Esophagus squamous epithelium (tissue), 5 donors: ENCODE results near the gene PRKCD. TPM values are rescaled to one million over a fixed set of nuclear protein-coding genes. Genes with fewer than 3 reads are reported as not detected.

Experiments used
- DNase-seq: peaks from one replicate; lab custom pipeline; 2025; lab: John Stamatoyannopoulos, UW
- H3K27ac ChIP-seq, 4 donors: fragments of 200-600 bp; sonication (generic); one replicate each; pipeline ENCODE4 v1.5.1; 2016 to 2019; ENCODE audit warnings: mild to moderate bottlenecking in 1 of 4
- H3K27me3 ChIP-seq, 4 donors: fragments of 200-600 bp; sonication (generic); 1 replicate in 3 of 4; 2 replicates in 1 of 4; pipeline versions ENCODE4 v1.5.1 to v1.6.0; 2017 to 2021; ENCODE audit warnings: antibody characterized with exemption in 1 of 4
- H3K36me3 ChIP-seq, 3 donors: fragments of 200-600 bp; sonication (generic); one replicate each; pipeline ENCODE4 v1.5.1; 2016 to 2019
- H3K4me1 ChIP-seq, 3 donors: fragments of 200-600 bp; sonication (generic); one replicate each; pipeline ENCODE4 v1.5.1; 2017 to 2019
- H3K4me3 ChIP-seq, 4 donors: fragments of 200-600 bp; sonication (generic); 1 replicate in 3 of 4; 2 replicates in 1 of 4; pipeline ENCODE4 v1.5.1; 2016 to 2019; ENCODE audit warnings: mild to moderate bottlenecking in 2 of 4, moderate library complexity in 1 of 4
- H3K9me3 ChIP-seq, 3 donors: fragments of 200-600 bp; sonication (generic); one replicate each; pipeline ENCODE4 v1.5.1; 2016 to 2019
- CTCF ChIP-seq, 6 experiments: fragments of 450-650 bp in 4 of 6; fragments of 200-600 bp in 2 of 6; sonication (generic) in 2 of 6; IDR thresholded peaks; one replicate each; pipeline ENCODE4 v1.5.1; 2016 to 2019; ENCODE audit warnings: antibody characterized with exemption in 6 of 6, mild to moderate bottlenecking in 4 of 6, moderate library complexity in 4 of 6
- POLR2A ChIP-seq, 4 donors: fragments of 450-650 bp; IDR thresholded peaks; one replicate each; pipeline ENCODE4 v1.6.1; 2017; ENCODE audit warnings: antibody characterized with exemption in 4 of 4, mild to moderate bottlenecking in 4 of 4, moderate library complexity in 3 of 4
- WGBS, 2 donors: methylation state at CpG; one replicate each; pipeline ENCODE4 v1.1.5; 2018; 5-methylcytosine and 5-hydroxymethylcytosine counted together
- intact Hi-C: fragments of 100-400 bp; cut with DNase I; formaldehyde crosslinking; loops from one replicate; pipeline ENCODE4 v1.15.0; 2022
- total RNA-seq, 4 donors: library from RNA; depleted of rRNA; stranded (reverse); fragments of >200 nt; gene quantifications; one replicate each; pipeline ENCODE4 v1.1.0, GENCODE V29; 2016
- donor health status: DM: yes; HTN: yes; CAD: no.

PRKCD gene
- total RNA-seq, 4 donors from 2014 or later: 8.8 to 21.5 (median 20.1) TPM

- Histone ChIP-seq H3K36me3 (peaks cover 29 to 80% (median 31%) of the 10 kb centered on the region in 3 donors), H3K4me1 (peaks cover 56 to 92% (median 63%) of the 10 kb centered on the region in 3 donors), H3K9me3 (no peaks in the 10 kb centered on the region), H3K27me3 (no peaks in the 10 kb centered on the region), H3K27ac (peak overlapping the region; percentile 15 to 84 (median 56)), H3K4me3 (no peak overlapping the region)
- 82 to 95% methylated on average over 4 of the region's 7 CpGs for WGBS, 2 donors
- intact Hi-C loops: no loop called here
- no peak for TF ChIP-seq POLR2A (IDR thresholded peaks at IDR 0.05)
- no peak for TF ChIP-seq CTCF (IDR thresholded peaks at IDR 0.05)
- no peak for DNase-seq
These were observed 81.1 kb downstream of the PRKCD start for GRCh38 chr3:53242155-53242554.

Other genes starting within 250 kb of the PRKCD start
- gene SFMBT1, start 115.1 kb upstream of the PRKCD start, total RNA-seq: 10 to 100 TPM in 2 of 4 donors, 1 to 10 TPM in 2; 6.6 to 26.7 (median 9.4) TPM
- gene RFT1, start 30.8 kb upstream of the PRKCD start, total RNA-seq: 10 to 100 TPM in 3 of 4 donors, 1 to 10 TPM in 1; 4.9 to 18.2 (median 12.8) TPM
- 100 to 1,000 TPM; 497 to 698 (median 627) TPM for gene TKT, start 94.8 kb downstream of the PRKCD start, total RNA-seq
- 10 to 100 TPM; 12.7 to 17.4 (median 14.2) TPM for gene DCP1A, start 186.3 kb downstream of the PRKCD start, total RNA-seq